ENCODE results near the gene ELL2. TPM values are rescaled to one million over a fixed set of nuclear protein-coding genes. Genes with fewer than 3 reads are reported as not detected.

ELL2 gene
- total RNA-seq, 1 donor from 2014 or later, result 57.5 TPM

- TF ChIP-seq CTCF (IDR thresholded peaks at IDR 0.05), result no peak
- DNase-seq, result no peak
- H3K27ac ChIP-seq, result no peak overlapping the region
- no peak for ATAC-seq
- intact Hi-C loops (cut with DNase I), result no loop called here
- H3K9me3 ChIP-seq, result no peaks in the 10 kb centered on the region
- H3K36me3 ChIP-seq, result no peaks in the 10 kb centered on the region
- no peaks in the 10 kb centered on the region for H3K27me3 ChIP-seq (ENCODE audit: low read depth)
- no peak overlapping the region for H3K4me3 ChIP-seq
- no peaks in the 10 kb centered on the region for H3K4me1 ChIP-seq
Observed at GRCh38 chr5:95970359-95970704, 8.7 kb upstream of the ELL2 start.

- intact Hi-C loops (cut with DNase I), result no loop called here
- no peaks in the 10 kb centered on the region for H3K4me1 ChIP-seq
- TF ChIP-seq CTCF (IDR thresholded peaks at IDR 0.05), result no peak
- no peaks in the 10 kb centered on the region for H3K27me3 ChIP-seq (ENCODE audit: low read depth)
- H3K4me3 ChIP-seq, result no peak overlapping the region
- no peaks in the 10 kb centered on the region for H3K36me3 ChIP-seq
- no peak overlapping the region for H3K27ac ChIP-seq
- ATAC-seq (peak in 1 of 2 donors; percentile 45), DNase-seq (no peak)
- no peaks in the 10 kb centered on the region for H3K9me3 ChIP-seq
Observed at GRCh38 chr5:95969651-95970358, 8.2 kb upstream of the ELL2 start.

GRCh38 chr5:95969055-95969454 is 7.4 kb upstream of the ELL2 start:
- H3K27ac ChIP-seq, result no peak overlapping the region
- no peaks in the 10 kb centered on the region for H3K36me3 ChIP-seq
- DNase-seq (no peak), ATAC-seq (no peak)
- no peak overlapping the region for H3K4me3 ChIP-seq
- intact Hi-C loops (cut with DNase I), result no loop called here
- no peaks in the 10 kb centered on the region for H3K9me3 ChIP-seq
- H3K27me3 ChIP-seq (ENCODE audit: low read depth), result no peaks in the 10 kb centered on the region
- no peaks in the 10 kb centered on the region for H3K4me1 ChIP-seq
- no peak for TF ChIP-seq CTCF (IDR thresholded peaks at IDR 0.05)

- Histone ChIP-seq H3K9me3 (no peaks in the 10 kb centered on the region), H3K36me3 (no peaks in the 10 kb centered on the region), H3K27me3 (ENCODE audit: low read depth) (no peaks in the 10 kb centered on the region), H3K4me3 (no peak overlapping the region), H3K4me1 (no peaks in the 10 kb centered on the region), H3K27ac (no peak overlapping the region)
- ATAC-seq (no peak), DNase-seq (no peak)
- TF ChIP-seq CTCF (IDR thresholded peaks at IDR 0.05), result no peak
- intact Hi-C loops (cut with DNase I), result no loop called here
Observed at GRCh38 chr5:95967236-95967635, 5.6 kb upstream of the ELL2 start.

- intact Hi-C loops (cut with DNase I), result no loop called here
- H3K9me3 ChIP-seq, result no peaks in the 10 kb centered on the region
- H3K4me1 ChIP-seq, result no peaks in the 10 kb centered on the region
- no peak for TF ChIP-seq CTCF (IDR thresholded peaks at IDR 0.05)
- H3K36me3 ChIP-seq, result no peaks in the 10 kb centered on the region
- H3K27ac ChIP-seq, result no peak overlapping the region
- ATAC-seq (no peak), DNase-seq (no peak)
- H3K27me3 ChIP-seq (ENCODE audit: low read depth), result no peaks in the 10 kb centered on the region
- H3K4me3 ChIP-seq, result no peak overlapping the region
Observed at GRCh38 chr5:95966005-95966404, 4.4 kb upstream of the ELL2 start.
